OCI-LY7 (cell line): ENCODE measurements around the gene KIF21B. TPM values are rescaled to one million over a fixed set of nuclear protein-coding genes. Genes with fewer than 3 reads are reported as not detected.
"Not testable (repeated sequence)": the region's sequence is repeated elsewhere in the genome, so short reads cannot be mapped to it uniquely, and the experiment has no call there.

Experiments
- BruUV-seq: library from RNA; stranded (reverse); fragments of 400-500 nt; replicated peaks from 2 replicates; lab custom pipeline; 2021; lab: Mats Ljungman, UMichigan
- CTCF ChIA-PET: fragments of 300-600 bp; sonication (Branson Sonifier 250); formaldehyde crosslinking; loops from one replicate; lab custom pipeline; 2022; ENCODE audit warnings: antibody characterized with exemption; ENCODE audit not compliant: unreplicated experiment; lab: Charles Lee
- POLR2A ChIA-PET: fragments of 300-600 bp; sonication (Branson Sonifier 250); formaldehyde crosslinking; loops from one replicate; lab custom pipeline; 2022; ENCODE audit warnings: antibody characterized with exemption; lab: Charles Lee
- DNase-seq: peaks from one replicate; pipeline ENCODE4 v3.0.0-alpha.2; 2015; ENCODE audit warnings: low spot score
- H2AFZ ChIP-seq: fragments of 200-600 bp; sonication (generic), shearing (Covaris generic); 2 replicates; pipeline ENCODE4 v1.6.1; 2014; ENCODE audit warnings: mild to moderate bottlenecking, antibody characterized with exemption, low read length, moderate library complexity
- H3K27ac ChIP-seq: fragments of 200-600 bp; sonication (generic); 2 replicates; pipeline ENCODE4 v1.5.1; 2014; ENCODE audit warnings: mixed run types, low read depth, mild to moderate bottlenecking, moderate library complexity, low read length, inconsistent platforms; ENCODE audit not compliant: poor library complexity, severe bottlenecking
- H3K36me3 ChIP-seq: fragments of 200-600 bp; sonication (generic); 2 replicates; pipeline ENCODE4 v1.6.1; 2014; ENCODE audit warnings: mild to moderate bottlenecking, antibody characterized with exemption, low read length, moderate library complexity, mixed read lengths; ENCODE audit not compliant: insufficient read depth
- H3K4me1 ChIP-seq: fragments of 200-600 bp; sonication (generic); 2 replicates; pipeline ENCODE4 v1.5.1; 2014; ENCODE audit warnings: mild to moderate bottlenecking, low read length; ENCODE audit not compliant: insufficient read depth, poor library complexity, severe bottlenecking
- H3K4me2 ChIP-seq: fragments of 200-600 bp; sonication (generic); 2 replicates; pipeline ENCODE4 v1.6.1; 2014; ENCODE audit warnings: mild to moderate bottlenecking, low read length
- H3K4me3 ChIP-seq: fragments of 200-600 bp; sonication (generic); 2 replicates; pipeline ENCODE4 v1.5.1; 2014; ENCODE audit warnings: mild to moderate bottlenecking, low read depth, low read length; ENCODE audit not compliant: poor library complexity, severe bottlenecking
- H3K79me2 ChIP-seq: fragments of 200-600 bp; sonication (generic); 2 replicates; pipeline ENCODE4 v1.6.1; 2016; ENCODE audit warnings: low read depth, mild to moderate bottlenecking, low read length, moderate library complexity, mixed read lengths; ENCODE audit not compliant: insufficient read depth
- H3K9me2 ChIP-seq: fragments of 200-600 bp; sonication (generic); 2 replicates; pipeline ENCODE4 v1.6.1; 2016; ENCODE audit warnings: mild to moderate bottlenecking, low read length, mixed read lengths; ENCODE audit not compliant: insufficient read depth
- H3K9me3 ChIP-seq: fragments of 200-600 bp; sonication (generic); 2 replicates; pipeline ENCODE4 v1.6.1; 2014; ENCODE audit warnings: mild to moderate bottlenecking, mixed run types, low read length, mixed read lengths
- H4K20me1 ChIP-seq: fragments of 200-600 bp; sonication (generic); 2 replicates; pipeline ENCODE4 v1.6.1; 2014; ENCODE audit warnings: mild to moderate bottlenecking, antibody characterized with exemption, low read length, moderate library complexity, mixed read lengths; ENCODE audit not compliant: insufficient read depth
- EZH2phosphoT487 ChIP-seq: fragments of 200-600 bp; sonication (generic); IDR thresholded peaks from 2 replicates; pipeline ENCODE4 v1.6.1; 2018; ENCODE audit warnings: low read depth, borderline replicate concordance, mild to moderate bottlenecking, mixed run types, antibody characterized with exemption, low read length, moderate library complexity, mixed read lengths
- intact Hi-C: fragments of 100-400 bp; cut with micrococcal nuclease; formaldehyde crosslinking; loops from one replicate; pipeline ENCODE4 v1.10.0; 2022; ENCODE audit not compliant: unreplicated experiment
- total RNA-seq, 2 experiments: library from RNA; depleted of rRNA in 1 of 2; stranded (reverse); fragments of >200 nt in 1 of 2; shearing (Covaris generic) in 1 of 2; gene quantifications; 2 replicates each; pipeline ENCODE4 v1.2.3, GENCODE V29; 2014 to 2022
- TF ChIP-seq, protein P1 (sequence below): fragments of 200-600 bp; sonication (generic); conservative IDR thresholded peaks from 2 replicates; pipeline ENCODE4 v1.5.1; 2014; ENCODE audit warnings: mild to moderate bottlenecking, antibody characterized with exemption, low read length, moderate library complexity, mixed read lengths

KIF21B gene
- total RNA-seq, 2 experiments from 2014 or later, result 30.5 to 65.7 TPM

DNA sequence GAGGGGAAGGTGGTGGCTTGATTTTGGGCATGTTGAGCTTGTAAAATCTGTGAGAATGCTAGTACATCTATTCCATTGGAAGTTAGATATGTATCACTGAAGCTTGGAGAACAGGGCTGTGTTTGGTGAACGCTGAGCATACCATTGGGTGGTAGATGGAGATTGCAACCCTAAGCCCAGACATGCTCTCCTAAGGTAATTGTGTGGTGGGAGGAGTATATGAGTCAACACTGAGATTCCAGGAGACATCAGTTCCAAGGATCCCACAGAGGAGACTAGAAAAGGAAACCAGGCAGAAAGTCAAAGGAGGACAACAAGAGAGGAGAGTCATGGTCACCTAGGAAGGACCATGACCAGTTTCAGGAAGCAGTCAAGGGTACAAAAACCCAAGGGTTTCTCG is 60.4 kb downstream of the KIF21B start:
- TF ChIP-seq, protein P1, sequence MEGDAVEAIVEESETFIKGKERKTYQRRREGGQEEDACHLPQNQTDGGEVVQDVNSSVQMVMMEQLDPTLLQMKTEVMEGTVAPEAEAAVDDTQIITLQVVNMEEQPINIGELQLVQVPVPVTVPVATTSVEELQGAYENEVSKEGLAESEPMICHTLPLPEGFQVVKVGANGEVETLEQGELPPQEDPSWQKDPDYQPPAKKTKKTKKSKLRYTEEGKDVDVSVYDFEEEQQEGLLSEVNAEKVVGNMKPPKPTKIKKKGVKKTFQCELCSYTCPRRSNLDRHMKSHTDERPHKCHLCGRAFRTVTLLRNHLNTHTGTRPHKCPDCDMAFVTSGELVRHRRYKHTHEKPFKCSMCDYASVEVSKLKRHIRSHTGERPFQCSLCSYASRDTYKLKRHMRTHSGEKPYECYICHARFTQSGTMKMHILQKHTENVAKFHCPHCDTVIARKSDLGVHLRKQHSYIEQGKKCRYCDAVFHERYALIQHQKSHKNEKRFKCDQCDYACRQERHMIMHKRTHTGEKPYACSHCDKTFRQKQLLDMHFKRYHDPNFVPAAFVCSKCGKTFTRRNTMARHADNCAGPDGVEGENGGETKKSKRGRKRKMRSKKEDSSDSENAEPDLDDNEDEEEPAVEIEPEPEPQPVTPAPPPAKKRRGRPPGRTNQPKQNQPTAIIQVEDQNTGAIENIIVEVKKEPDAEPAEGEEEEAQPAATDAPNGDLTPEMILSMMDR, result no peak
- no peak for TF ChIP-seq EZH2phosphoT487
- Histone ChIP-seq H3K79me2 (no peaks in the 10 kb centered on the region), H3K4me3 (no peak overlapping the region), H3K9me2 (no peaks in the 10 kb centered on the region), H3K36me3 (no peaks in the 10 kb centered on the region), H3K9me3 (no peaks in the 10 kb centered on the region), H3K4me1 (peaks cover 19% of the 10 kb centered on the region), H3K4me2 (no peak overlapping the region), H4K20me1 (no peaks in the 10 kb centered on the region), H2AFZ (no peak overlapping the region), H3K27ac (no peak overlapping the region)
- POLR2A ChIA-PET, result no interaction called here
- BruUV-seq, result no TSS peak
- intact Hi-C loops, result no loop called here
- CTCF ChIA-PET, result interaction anchor here (0.7 kb wide), 1 partner anchor 9 kb away, joined by 3 read pairs; no protein-coding TSS in a partner anchor
- no peak for DNase-seq

DNA sequence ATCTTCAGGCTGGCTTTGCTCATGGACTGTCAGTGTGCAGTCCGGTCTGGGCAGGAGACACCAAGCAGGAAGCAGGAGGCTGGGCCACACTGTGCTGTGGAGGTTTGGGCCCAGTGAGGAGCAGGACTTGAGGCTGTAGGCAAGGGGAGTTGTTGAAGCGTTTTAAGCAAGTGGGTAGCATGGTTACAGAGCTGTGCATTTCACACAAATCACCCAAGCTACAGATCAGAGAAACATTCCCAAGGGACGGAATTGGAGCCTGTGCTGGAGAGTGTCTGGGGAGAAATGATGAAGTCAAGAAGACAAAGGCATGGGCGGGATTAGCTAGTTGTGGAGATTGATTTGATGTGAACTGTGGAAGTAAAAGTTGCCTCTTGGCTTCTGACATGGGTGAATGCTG is 60.9 kb downstream of the KIF21B start:
- intact Hi-C loops, result no loop called here
- Histone ChIP-seq H3K36me3 (no peaks in the 10 kb centered on the region), H3K79me2 (no peaks in the 10 kb centered on the region), H2AFZ (no peak overlapping the region), H3K4me3 (no peak overlapping the region), H3K4me1 (peaks cover 19% of the 10 kb centered on the region), H3K9me3 (no peaks in the 10 kb centered on the region), H3K4me2 (no peak overlapping the region), H3K9me2 (no peaks in the 10 kb centered on the region), H3K27ac (no peak overlapping the region), H4K20me1 (no peaks in the 10 kb centered on the region)
- no peak for TF ChIP-seq EZH2phosphoT487
- TF ChIP-seq, protein P1, result no peak
- DNase-seq, result no peak
- no TSS peak for BruUV-seq
- ChIA-PET POLR2A (no interaction called here), CTCF (interaction anchor here (0.7 kb wide), 1 partner anchor 9 kb away, joined by 3 read pairs; no protein-coding TSS in a partner anchor)

DNA sequence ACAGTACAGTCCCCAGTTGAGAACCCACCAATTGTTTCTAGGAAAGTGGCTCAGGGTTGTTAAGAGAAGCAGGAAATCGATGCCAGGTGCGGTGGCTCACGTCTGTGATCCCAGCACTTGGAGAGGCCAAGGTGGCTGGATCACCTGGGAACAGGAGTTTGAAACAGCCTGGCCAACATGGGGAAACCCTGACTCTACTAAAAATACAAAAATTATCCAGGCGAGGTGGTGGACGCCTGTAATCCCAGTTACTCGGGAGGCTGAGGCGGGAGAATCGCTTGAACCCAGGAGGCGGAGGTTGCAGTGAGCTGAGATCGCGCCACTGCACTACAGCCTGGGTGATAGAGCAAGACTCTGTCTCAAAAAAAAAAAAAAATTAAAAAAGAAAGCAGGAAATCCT is 61.4 kb downstream of the KIF21B start:
- DNase-seq, H3K9me3 ChIP-seq, BruUV-seq, H3K27ac ChIP-seq, H3K4me3 ChIP-seq, H3K9me2 ChIP-seq, H3K36me3 ChIP-seq, H4K20me1 ChIP-seq, CTCF ChIA-PET, intact Hi-C loops, H2AFZ ChIP-seq, H3K4me2 ChIP-seq, H3K79me2 ChIP-seq, POLR2A ChIA-PET: not testable (repeated sequence)
- H3K4me1 ChIP-seq, result peaks cover 19% of the 10 kb centered on the region
